ENCODE results near the gene ZRANB1. TPM values are rescaled to one million over a fixed set of nuclear protein-coding genes. Genes with fewer than 3 reads are reported as not detected.

The ZRANB1 gene
- total RNA-seq, 1 donor from 2014 or later: 28.9 TPM

GRCh38 chr10:125003901-125004467 is 62.1 kb downstream of the ZRANB1 start:
- no peak overlapping the region for H3K27ac Mint-ChIP-seq (ENCODE audit: unreplicated experiment)
- H3K36me3 Mint-ChIP-seq (ENCODE audit: unreplicated experiment): peaks cover 4% of the 10 kb centered on the region
- H3K27me3 Mint-ChIP-seq (ENCODE audit: unreplicated experiment): peaks cover 22% of the 10 kb centered on the region
- no peak for TF ChIP-seq CTCF (IDR thresholded peaks at IDR 0.05; ENCODE audit: partially characterized antibody, unreplicated experiment)
- peaks cover 44% of the 10 kb centered on the region for H3K4me1 Mint-ChIP-seq (ENCODE audit: low read depth, unreplicated experiment)
- peaks cover 11% of the 10 kb centered on the region for H3K9me3 Mint-ChIP-seq (ENCODE audit: unreplicated experiment)
- no peak for DNase-seq
- no peak overlapping the region for H3K4me3 Mint-ChIP-seq (ENCODE audit: unreplicated experiment)

GRCh38 chr10:125004571-125005311 is 62.8 kb downstream of the ZRANB1 start:
- Mint-ChIP-seq H3K9me3 (ENCODE audit: unreplicated experiment) (peaks cover 13% of the 10 kb centered on the region), H3K27me3 (ENCODE audit: unreplicated experiment) (peaks cover 22% of the 10 kb centered on the region), H3K36me3 (ENCODE audit: unreplicated experiment) (peaks cover 4% of the 10 kb centered on the region), H3K27ac (ENCODE audit: unreplicated experiment) (no peak overlapping the region), H3K4me1 (ENCODE audit: low read depth, unreplicated experiment) (peaks cover 49% of the 10 kb centered on the region), H3K4me3 (ENCODE audit: unreplicated experiment) (no peak overlapping the region)
- no peak for TF ChIP-seq CTCF (IDR thresholded peaks at IDR 0.05; ENCODE audit: partially characterized antibody, unreplicated experiment)
- DNase-seq: no peak

- H3K27me3 Mint-ChIP-seq (ENCODE audit: unreplicated experiment): peaks cover 24% of the 10 kb centered on the region
- TF ChIP-seq CTCF (IDR thresholded peaks at IDR 0.05; ENCODE audit: partially characterized antibody, unreplicated experiment): no peak
- peaks cover 52% of the 10 kb centered on the region for H3K4me1 Mint-ChIP-seq (ENCODE audit: low read depth, unreplicated experiment)
- peaks cover 14% of the 10 kb centered on the region for H3K9me3 Mint-ChIP-seq (ENCODE audit: unreplicated experiment)
- no peak overlapping the region for H3K4me3 Mint-ChIP-seq (ENCODE audit: unreplicated experiment)
- no peak overlapping the region for H3K27ac Mint-ChIP-seq (ENCODE audit: unreplicated experiment)
- no peak for DNase-seq
- peaks cover 4% of the 10 kb centered on the region for H3K36me3 Mint-ChIP-seq (ENCODE audit: unreplicated experiment)
Observed at GRCh38 chr10:125005312-125006187, 63.6 kb downstream of the ZRANB1 start.

GRCh38 chr10:125006188-125006680 is 64.3 kb downstream of the ZRANB1 start:
- Mint-ChIP-seq H3K27me3 (ENCODE audit: unreplicated experiment) (peaks cover 18% of the 10 kb centered on the region), H3K27ac (ENCODE audit: unreplicated experiment) (peak overlapping the region; percentile 82), H3K4me1 (ENCODE audit: low read depth, unreplicated experiment) (peaks cover 51% of the 10 kb centered on the region), H3K9me3 (ENCODE audit: unreplicated experiment) (peaks cover 12% of the 10 kb centered on the region), H3K36me3 (ENCODE audit: unreplicated experiment) (peaks cover 4% of the 10 kb centered on the region), H3K4me3 (ENCODE audit: unreplicated experiment) (peak overlapping the region; percentile 68)
- no peak for TF ChIP-seq CTCF (IDR thresholded peaks at IDR 0.05; ENCODE audit: partially characterized antibody, unreplicated experiment)
- no peak for DNase-seq
